HCT116 (cell line): ENCODE measurements around the gene TEAD1. TPM values are rescaled to one million over a fixed set of nuclear protein-coding genes. Genes with fewer than 3 reads are reported as not detected.

ENCODE experiments used
- ATAC-seq: fragments of 200-7000 bp; cut with Tn5 transposase; 2 replicates; pipeline ENCODE4 v1.9.1; 2020; ENCODE audit warnings: mild to moderate bottlenecking, moderate library complexity
- BruUV-seq: library from RNA; stranded (reverse); fragments of 400-500 nt; replicated peaks from 2 replicates; lab custom pipeline; 2021; lab: Mats Ljungman, UMichigan
- CTCF ChIA-PET: fragments of 300-600 bp; sonication (Branson Sonifier 250); formaldehyde crosslinking; loops from one replicate; lab custom pipeline; 2021; ENCODE audit warnings: antibody characterized with exemption; lab: Charles Lee
- POLR2A ChIA-PET: fragments of 300-600, 350-600 bp; sonication (Branson Sonifier 250); formaldehyde crosslinking; loops from one replicate; lab custom pipeline; 2021; ENCODE audit warnings: antibody characterized with exemption; lab: Charles Lee
- RAD21 ChIA-PET, 2 experiments: fragments of 300-600 bp; sonication (Branson Sonifier 250); formaldehyde crosslinking; loops; one replicate each; lab custom pipeline; 2023; ENCODE audit warnings: low total read pairs in 2 of 2; ENCODE audit not compliant: uncharacterized antibody in 2 of 2, unreplicated experiment in 2 of 2, low non-redundant PET in 1 of 2; lab: Charles Lee
- DNase-seq: peaks from one replicate; pipeline ENCODE4 v3.0.0-alpha.2; 2010; ENCODE audit warnings: low read depth, low spot score
- H2AFZ ChIP-seq: fragments of 200-600 bp; shearing (Covaris generic), sonication (generic); 2 replicates; pipeline ENCODE4 v1.6.1; 2017; ENCODE audit warnings: low read depth, mixed run types, mixed read lengths, antibody characterized with exemption, low read length; ENCODE audit not compliant: poor library complexity, severe bottlenecking
- H3K27ac ChIP-seq: 2 replicates; pipeline ENCODE4 v1.5.1; 2012; ENCODE audit warnings: low read depth, low read length
- H3K27me3 ChIP-seq: fragments of 200-600 bp; sonication (generic); 2 replicates; pipeline ENCODE4 v1.6.1; 2016; ENCODE audit warnings: mixed run types, low read length, mixed read lengths; ENCODE audit not compliant: insufficient read depth
- H3K36me3 ChIP-seq, 2 experiments: fragments of 200-500 bp in 1 of 2; fragments of 200-600 bp in 1 of 2; sonication (Bioruptor generic) in 1 of 2; sonication (generic) in 1 of 2; 2 replicates each; pipeline versions ENCODE4 v1.5.1 to v1.6.1; 2014 to 2016; ENCODE audit warnings: low read length in 2 of 2, inconsistent platforms in 1 of 2, mixed read lengths in 1 of 2, mixed run types in 1 of 2; ENCODE audit not compliant: insufficient read depth in 2 of 2, control insufficient read depth in 1 of 2
- H3K4me1 ChIP-seq, 2 experiments: fragments of 200-600 bp in 1 of 2; sonication (generic) in 1 of 2; 2 replicates each; pipeline versions ENCODE4 v1.5.1 to v1.6.1; 2012 to 2017; ENCODE audit warnings: low read length in 2 of 2, inconsistent platforms in 1 of 2, mild to moderate bottlenecking in 1 of 2, mixed read lengths in 1 of 2, mixed run types in 1 of 2, moderate library complexity in 1 of 2; ENCODE audit not compliant: insufficient read depth in 2 of 2, control insufficient read depth in 1 of 2
- H3K4me2 ChIP-seq: fragments of 200-600 bp; sonication (generic); 2 replicates; pipeline ENCODE4 v1.6.1; 2017; ENCODE audit warnings: mixed run types, low read length, mixed read lengths
- H3K4me3 ChIP-seq, 2 experiments: fragments of 200-600 bp in 1 of 2; sonication (generic) in 1 of 2; replicated peaks in 1 of 2; 2 replicates each; pipeline ENCODE4 v1.5.1; 2011 to 2016; ENCODE audit warnings: low read length in 2 of 2, control low read depth in 1 of 2, low read depth in 1 of 2, mild to moderate bottlenecking in 1 of 2, mixed read lengths in 1 of 2, mixed run types in 1 of 2
- H3K79me2 ChIP-seq: fragments of 200-600 bp; sonication (generic); 2 replicates; pipeline ENCODE4 v1.6.1; 2017; ENCODE audit warnings: mild to moderate bottlenecking, mixed run types, low read length, moderate library complexity, mixed read lengths; ENCODE audit not compliant: insufficient read depth
- H3K9ac ChIP-seq: fragments of 200-600 bp; sonication (generic); 2 replicates; pipeline ENCODE4 v1.6.1; 2016; ENCODE audit warnings: low read length, mixed read lengths
- H3K9me2 ChIP-seq: fragments of 200-600 bp; sonication (generic), shearing (Covaris generic); 2 replicates; pipeline ENCODE4 v1.6.1; 2017; ENCODE audit warnings: mixed run types, mild to moderate bottlenecking, moderate library complexity; ENCODE audit not compliant: insufficient read depth
- H3K9me3 ChIP-seq, 2 experiments: fragments of 200-500 bp in 1 of 2; fragments of 200-600 bp in 1 of 2; sonication (Bioruptor generic) in 1 of 2; sonication (generic) in 1 of 2; 2 replicates each; pipeline ENCODE4 v1.6.1; 2014 to 2017; ENCODE audit warnings: low read length in 2 of 2, mixed read lengths in 2 of 2, inconsistent platforms in 1 of 2, low read depth in 1 of 2, mild to moderate bottlenecking in 1 of 2, mixed run types in 1 of 2, moderate library complexity in 1 of 2; ENCODE audit not compliant: control insufficient read depth in 1 of 2, insufficient read depth in 1 of 2
- H4K20me1 ChIP-seq: fragments of 200-600 bp; sonication (generic), shearing (Covaris generic); 2 replicates; pipeline ENCODE4 v1.6.1; 2017; ENCODE audit warnings: mixed run types, mild to moderate bottlenecking, moderate library complexity; ENCODE audit not compliant: insufficient read depth
- CEBPB ChIP-seq: IDR thresholded peaks from 2 replicates; pipeline ENCODE4 v1.6.1; 2012; ENCODE audit warnings: low read depth
- EGR1 ChIP-seq: IDR thresholded peaks from 2 replicates; pipeline ENCODE4 v1.6.1; 2012; ENCODE audit warnings: low read depth
- ELF1 ChIP-seq: IDR thresholded peaks from 2 replicates; pipeline ENCODE4 v1.6.1; 2012; ENCODE audit warnings: low read depth, borderline replicate concordance
- EZH2 ChIP-seq: fragments of 200-600 bp; sonication (generic); IDR thresholded peaks from 2 replicates; pipeline ENCODE4 v1.6.1; 2017; ENCODE audit warnings: antibody characterized with exemption, mixed run types
- EZH2phosphoT487 ChIP-seq: fragments of 200-600 bp; IDR thresholded peaks from 2 replicates; pipeline ENCODE4 v1.6.1; 2018; ENCODE audit warnings: antibody characterized with exemption, borderline replicate concordance
- FOSL1 ChIP-seq: IDR thresholded peaks from 2 replicates; pipeline ENCODE4 v1.6.1; 2012; ENCODE audit warnings: low read depth
- JUND ChIP-seq: IDR thresholded peaks from 2 replicates; pipeline ENCODE4 v1.6.1; 2012
- POLR2A ChIP-seq: IDR thresholded peaks from 2 replicates; pipeline ENCODE4 v1.7.0; 2011; ENCODE audit warnings: borderline replicate concordance; ENCODE audit not compliant: insufficient read depth, insufficient read length; ENCODE audit errors: extremely low read depth
- SIN3A ChIP-seq: IDR thresholded peaks from 2 replicates; pipeline ENCODE4 v1.6.1; 2012; ENCODE audit warnings: low read depth
- SP1 ChIP-seq: IDR thresholded peaks from 2 replicates; pipeline ENCODE4 v1.6.1; 2012; ENCODE audit warnings: low read depth
- TCF7L2 ChIP-seq: IDR thresholded peaks from 2 replicates; pipeline ENCODE4 v1.7.0; 2011; ENCODE audit warnings: borderline replicate concordance, inconsistent platforms; ENCODE audit not compliant: insufficient read depth, insufficient read length; ENCODE audit errors: extremely low read depth
- YY1 ChIP-seq: IDR thresholded peaks from 2 replicates; pipeline ENCODE4 v1.6.1; 2011; ENCODE audit warnings: low read length, low read depth, moderate library complexity, mild to moderate bottlenecking; ENCODE audit not compliant: insufficient replicate concordance; ENCODE audit errors: extremely low read depth
- ZNF274 ChIP-seq: fragments of 200-500 bp; sonication (Bioruptor generic); IDR thresholded peaks from 2 replicates; pipeline ENCODE4 v1.6.1; 2014; ENCODE audit warnings: mild to moderate bottlenecking, low read depth, low read length, inconsistent platforms
- intact Hi-C: fragments of 100-400 bp; cut with micrococcal nuclease; formaldehyde crosslinking; loops from 2 replicates; pipeline ENCODE4 v1.10.0; 2022
- total RNA-seq: library from RNA; stranded (reverse); gene quantifications from one replicate; pipeline ENCODE4 v1.2.1, GENCODE V29; 2021; ENCODE audit not compliant: unreplicated experiment
- TF ChIP-seq, protein P1 (sequence below): IDR thresholded peaks from 2 replicates; pipeline ENCODE4 v1.6.1; 2012; ENCODE audit warnings: low read depth
- TF ChIP-seq, protein P2 (sequence below): IDR thresholded peaks from 2 replicates; pipeline ENCODE4 v1.6.1; 2012
- TF ChIP-seq, protein P3 (sequence below), 3 experiments: fragments of 200-600 bp in 1 of 3; sonication (generic) in 1 of 3; IDR thresholded peaks in 2 of 3; conservative IDR thresholded peaks in 1 of 3; 2 replicates each; pipeline ENCODE4 v1.5.1; 2012 to 2017; ENCODE audit warnings: low read depth in 2 of 3, low read length in 2 of 3, antibody characterized with exemption in 1 of 3, borderline replicate concordance in 1 of 3, control low read depth in 1 of 3, mild to moderate bottlenecking in 1 of 3, mixed read lengths in 1 of 3, mixed run types in 1 of 3, moderate library complexity in 1 of 3; ENCODE audit not compliant: insufficient read depth in 1 of 3
- TF ChIP-seq, protein P4 (sequence below): IDR thresholded peaks from 2 replicates; pipeline ENCODE4 v1.6.1; 2011; ENCODE audit warnings: mild to moderate bottlenecking, low read length, moderate library complexity; ENCODE audit not compliant: insufficient replicate concordance; ENCODE audit errors: extremely low read depth
- TF ChIP-seq, protein P5 (sequence below): IDR thresholded peaks from 2 replicates; pipeline ENCODE4 v1.6.1; 2012

The TEAD1 gene
- total RNA-seq, 1 experiment from 2014 or later: 103 TPM

DNA sequence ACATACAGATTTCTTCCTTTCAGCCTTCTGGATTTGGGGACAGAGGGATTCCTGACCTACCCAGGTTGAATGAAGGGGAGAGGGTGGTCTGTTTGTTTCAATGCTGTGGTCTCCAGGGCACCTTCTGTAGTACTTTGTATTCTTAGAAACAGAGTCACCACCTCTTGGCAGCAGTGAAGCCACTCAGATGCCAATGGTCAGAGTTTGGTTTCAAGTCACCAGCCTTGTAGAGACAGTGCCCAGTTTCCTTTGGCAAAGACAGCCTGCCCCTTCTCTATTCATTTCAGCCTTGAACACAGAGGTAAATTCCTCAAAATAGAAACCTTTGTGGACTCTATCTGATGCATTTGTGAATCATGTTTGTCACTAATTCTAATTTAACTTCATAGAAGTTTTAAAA lies 223.2 kb downstream of the TEAD1 start:
- intact Hi-C loops: no loop called here

More for the DNA sequence above, 223.2 kb downstream of the TEAD1 start:
- CTCF ChIA-PET: interaction anchor here (1.5 kb wide), 1 partner anchor 609 kb away, joined by 4 read pairs; no protein-coding TSS in a partner anchor
- no peak overlapping the region for H3K4me2 ChIP-seq
- TF ChIP-seq, protein P1, sequence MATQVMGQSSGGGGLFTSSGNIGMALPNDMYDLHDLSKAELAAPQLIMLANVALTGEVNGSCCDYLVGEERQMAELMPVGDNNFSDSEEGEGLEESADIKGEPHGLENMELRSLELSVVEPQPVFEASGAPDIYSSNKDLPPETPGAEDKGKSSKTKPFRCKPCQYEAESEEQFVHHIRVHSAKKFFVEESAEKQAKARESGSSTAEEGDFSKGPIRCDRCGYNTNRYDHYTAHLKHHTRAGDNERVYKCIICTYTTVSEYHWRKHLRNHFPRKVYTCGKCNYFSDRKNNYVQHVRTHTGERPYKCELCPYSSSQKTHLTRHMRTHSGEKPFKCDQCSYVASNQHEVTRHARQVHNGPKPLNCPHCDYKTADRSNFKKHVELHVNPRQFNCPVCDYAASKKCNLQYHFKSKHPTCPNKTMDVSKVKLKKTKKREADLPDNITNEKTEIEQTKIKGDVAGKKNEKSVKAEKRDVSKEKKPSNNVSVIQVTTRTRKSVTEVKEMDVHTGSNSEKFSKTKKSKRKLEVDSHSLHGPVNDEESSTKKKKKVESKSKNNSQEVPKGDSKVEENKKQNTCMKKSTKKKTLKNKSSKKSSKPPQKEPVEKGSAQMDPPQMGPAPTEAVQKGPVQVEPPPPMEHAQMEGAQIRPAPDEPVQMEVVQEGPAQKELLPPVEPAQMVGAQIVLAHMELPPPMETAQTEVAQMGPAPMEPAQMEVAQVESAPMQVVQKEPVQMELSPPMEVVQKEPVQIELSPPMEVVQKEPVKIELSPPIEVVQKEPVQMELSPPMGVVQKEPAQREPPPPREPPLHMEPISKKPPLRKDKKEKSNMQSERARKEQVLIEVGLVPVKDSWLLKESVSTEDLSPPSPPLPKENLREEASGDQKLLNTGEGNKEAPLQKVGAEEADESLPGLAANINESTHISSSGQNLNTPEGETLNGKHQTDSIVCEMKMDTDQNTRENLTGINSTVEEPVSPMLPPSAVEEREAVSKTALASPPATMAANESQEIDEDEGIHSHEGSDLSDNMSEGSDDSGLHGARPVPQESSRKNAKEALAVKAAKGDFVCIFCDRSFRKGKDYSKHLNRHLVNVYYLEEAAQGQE: no peak
- TF ChIP-seq EZH2phosphoT487 (no peak), YY1 (no peak), JUND (no peak), SIN3A (no peak), FOSL1 (no peak), ELF1 (no peak), CEBPB (no peak), POLR2A (no peak), ZNF274 (no peak), SP1 (no peak), TCF7L2 (no peak), EZH2 (no peak), EGR1 (no peak)
- TF ChIP-seq, protein P2, sequence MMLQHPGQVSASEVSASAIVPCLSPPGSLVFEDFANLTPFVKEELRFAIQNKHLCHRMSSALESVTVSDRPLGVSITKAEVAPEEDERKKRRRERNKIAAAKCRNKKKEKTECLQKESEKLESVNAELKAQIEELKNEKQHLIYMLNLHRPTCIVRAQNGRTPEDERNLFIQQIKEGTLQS: no peak
- TF ChIP-seq, protein P3, sequence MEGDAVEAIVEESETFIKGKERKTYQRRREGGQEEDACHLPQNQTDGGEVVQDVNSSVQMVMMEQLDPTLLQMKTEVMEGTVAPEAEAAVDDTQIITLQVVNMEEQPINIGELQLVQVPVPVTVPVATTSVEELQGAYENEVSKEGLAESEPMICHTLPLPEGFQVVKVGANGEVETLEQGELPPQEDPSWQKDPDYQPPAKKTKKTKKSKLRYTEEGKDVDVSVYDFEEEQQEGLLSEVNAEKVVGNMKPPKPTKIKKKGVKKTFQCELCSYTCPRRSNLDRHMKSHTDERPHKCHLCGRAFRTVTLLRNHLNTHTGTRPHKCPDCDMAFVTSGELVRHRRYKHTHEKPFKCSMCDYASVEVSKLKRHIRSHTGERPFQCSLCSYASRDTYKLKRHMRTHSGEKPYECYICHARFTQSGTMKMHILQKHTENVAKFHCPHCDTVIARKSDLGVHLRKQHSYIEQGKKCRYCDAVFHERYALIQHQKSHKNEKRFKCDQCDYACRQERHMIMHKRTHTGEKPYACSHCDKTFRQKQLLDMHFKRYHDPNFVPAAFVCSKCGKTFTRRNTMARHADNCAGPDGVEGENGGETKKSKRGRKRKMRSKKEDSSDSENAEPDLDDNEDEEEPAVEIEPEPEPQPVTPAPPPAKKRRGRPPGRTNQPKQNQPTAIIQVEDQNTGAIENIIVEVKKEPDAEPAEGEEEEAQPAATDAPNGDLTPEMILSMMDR (IDR thresholded peaks at IDR 0.05 in 2 of 3, conservative IDR thresholded peaks at IDR 0.05 in 1 of 3; ENCODE audit: borderline replicate concordance in 1 of 3, insufficient read depth in 1 of 3, low read depth in 2 of 3, low read length in 2 of 3): no peak
- TF ChIP-seq, protein P4, sequence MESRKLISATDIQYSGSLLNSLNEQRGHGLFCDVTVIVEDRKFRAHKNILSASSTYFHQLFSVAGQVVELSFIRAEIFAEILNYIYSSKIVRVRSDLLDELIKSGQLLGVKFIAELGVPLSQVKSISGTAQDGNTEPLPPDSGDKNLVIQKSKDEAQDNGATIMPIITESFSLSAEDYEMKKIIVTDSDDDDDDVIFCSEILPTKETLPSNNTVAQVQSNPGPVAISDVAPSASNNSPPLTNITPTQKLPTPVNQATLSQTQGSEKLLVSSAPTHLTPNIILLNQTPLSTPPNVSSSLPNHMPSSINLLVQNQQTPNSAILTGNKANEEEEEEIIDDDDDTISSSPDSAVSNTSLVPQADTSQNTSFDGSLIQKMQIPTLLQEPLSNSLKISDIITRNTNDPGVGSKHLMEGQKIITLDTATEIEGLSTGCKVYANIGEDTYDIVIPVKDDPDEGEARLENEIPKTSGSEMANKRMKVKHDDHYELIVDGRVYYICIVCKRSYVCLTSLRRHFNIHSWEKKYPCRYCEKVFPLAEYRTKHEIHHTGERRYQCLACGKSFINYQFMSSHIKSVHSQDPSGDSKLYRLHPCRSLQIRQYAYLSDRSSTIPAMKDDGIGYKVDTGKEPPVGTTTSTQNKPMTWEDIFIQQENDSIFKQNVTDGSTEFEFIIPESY: no peak
- TF ChIP-seq, protein P5, sequence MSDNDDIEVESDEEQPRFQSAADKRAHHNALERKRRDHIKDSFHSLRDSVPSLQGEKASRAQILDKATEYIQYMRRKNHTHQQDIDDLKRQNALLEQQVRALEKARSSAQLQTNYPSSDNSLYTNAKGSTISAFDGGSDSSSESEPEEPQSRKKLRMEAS: no peak
- no peaks in the 10 kb centered on the region for H4K20me1 ChIP-seq
- H3K79me2 ChIP-seq: no peaks in the 10 kb centered on the region
- H3K27ac ChIP-seq: no peak overlapping the region
- no peak overlapping the region for H2AFZ ChIP-seq
- no peak overlapping the region for H3K4me3 ChIP-seq
- H3K36me3 ChIP-seq: peaks cover 0 to 18% of the 10 kb centered on the region in 2 experiments; a peak in 2 of 4 replicates
- no peaks in the 10 kb centered on the region for H3K9me3 ChIP-seq
- H3K9me2 ChIP-seq: no peaks in the 10 kb centered on the region
- RAD21 ChIA-PET: no interaction called here
- BruUV-seq: no TSS peak
- POLR2A ChIA-PET: no interaction called here
- H3K4me1 ChIP-seq: peaks cover 0 to 4% of the 10 kb centered on the region in 2 experiments; a peak in 1 of 4 replicates
- no peaks in the 10 kb centered on the region for H3K27me3 ChIP-seq
- ATAC-seq (no peak), DNase-seq (no peak)
- H3K9ac ChIP-seq: no peak overlapping the region
